Esophagus (tissue), 2 donors: Measurements from ENCODE around the gene ATG9A. TPM values are rescaled to one million over a fixed set of nuclear protein-coding genes. Genes with fewer than 3 reads are reported as not detected.

ENCODE experiments used
- H3K27ac ChIP-seq, 2 donors: one replicate each; pipeline ENCODE4 v1.5.1; 2013; ENCODE audit warnings: low read depth in 2 of 2, mild to moderate bottlenecking in 2 of 2, inconsistent platforms in 1 of 2, low read length in 1 of 2, moderate library complexity in 1 of 2
- H3K27me3 ChIP-seq, 2 donors: one replicate each; pipeline ENCODE4 v1.6.1; 2013; ENCODE audit warnings: low read length in 2 of 2, control low read depth in 1 of 2, mild to moderate bottlenecking in 1 of 2; ENCODE audit not compliant: insufficient read depth in 2 of 2, control insufficient read depth in 1 of 2
- H3K36me3 ChIP-seq, 2 donors: one replicate each; pipeline ENCODE4 v1.6.1; 2013; ENCODE audit warnings: low read length in 1 of 2; ENCODE audit not compliant: control insufficient read depth in 2 of 2, insufficient read depth in 2 of 2
- H3K4me1 ChIP-seq, 2 donors: one replicate each; pipeline ENCODE4 v1.6.1; 2013; ENCODE audit warnings: low read length in 1 of 2; ENCODE audit not compliant: control insufficient read depth in 2 of 2, insufficient read depth in 2 of 2
- H3K4me3 ChIP-seq, 2 donors: one replicate each; pipeline ENCODE4 v1.5.1; 2013; ENCODE audit warnings: low read length in 2 of 2, mild to moderate bottlenecking in 2 of 2, low read depth in 1 of 2, moderate library complexity in 1 of 2
- H3K9me3 ChIP-seq, 2 donors: one replicate each; pipeline ENCODE4 v1.6.1; 2013; ENCODE audit warnings: mild to moderate bottlenecking in 2 of 2, low read depth in 1 of 2, low read length in 1 of 2, moderate library complexity in 1 of 2; ENCODE audit not compliant: control insufficient read depth in 2 of 2, insufficient read depth in 1 of 2
- WGBS, 2 donors: extraction: QIAGEN DNeasy Blood & Tissue Kit; methylation state at CpG; one replicate each; pipeline ENCODE4 v1.1.7; 2013; 5-methylcytosine and 5-hydroxymethylcytosine counted together
- polyA plus RNA-seq, 2 donors: library from polyadenylated mRNA; stranded (reverse); fragments of 200-250 nt; gene quantifications; one replicate each; pipeline ENCODE4 v1.2.3, GENCODE V29; 2013
- donor health status: healthy with polysubstance abuse.
- donor health status: Bipolar disorder and iron deficiency.

ATG9A gene
- polyA plus RNA-seq, 2 donors = 20.8 to 28.4 TPM

DNA sequence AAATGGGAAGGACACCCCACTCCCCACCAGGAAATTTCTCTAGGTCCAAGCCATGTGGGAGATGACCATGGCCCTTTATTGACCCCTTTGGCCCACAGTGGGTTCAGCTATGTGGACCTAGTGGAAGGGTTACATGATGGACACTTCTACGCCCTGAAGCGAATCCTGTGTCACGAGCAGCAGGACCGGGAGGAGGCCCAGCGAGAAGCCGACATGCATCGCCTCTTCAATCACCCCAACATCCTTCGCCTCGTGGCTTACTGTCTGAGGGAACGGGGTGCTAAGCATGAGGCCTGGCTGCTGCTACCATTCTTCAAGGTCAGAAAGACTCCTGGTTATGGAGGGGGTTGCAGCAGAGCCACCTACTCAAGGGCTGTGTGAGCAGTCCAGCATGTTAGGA is 17.1 kb upstream of the ATG9A start:
- Histone ChIP-seq H3K27me3 (no peaks in the 10 kb centered on the region), H3K4me3 (no peak overlapping the region), H3K36me3 (peaks cover 10 to 19% of the 10 kb centered on the region in 2 donors), H3K27ac (peak overlapping the region; percentile 12 to 44), H3K9me3 (no peaks in the 10 kb centered on the region), H3K4me1 (peaks cover 13 to 36% of the 10 kb centered on the region in 2 donors)
- 92 to 93% methylated on average over 10 of the region's 10 CpGs for WGBS, 2 donors

DNA sequence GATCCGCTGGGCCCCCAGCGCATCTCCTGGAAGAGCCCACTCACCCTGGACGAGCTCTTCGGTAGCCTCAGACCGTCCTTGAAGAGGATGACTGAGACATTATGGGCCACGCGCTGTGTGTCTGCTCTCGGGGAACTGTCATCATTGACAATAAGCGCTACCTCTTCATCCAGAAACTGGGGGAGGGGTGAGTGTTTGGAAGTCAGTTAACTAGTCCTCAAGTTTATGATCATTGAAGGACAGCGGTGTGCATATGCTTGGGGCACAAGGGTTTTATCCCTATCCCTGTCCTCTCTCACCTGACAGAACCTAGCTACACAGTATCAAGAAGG is 16.4 kb upstream of the ATG9A start:
- no peaks in the 10 kb centered on the region for H3K9me3 ChIP-seq
- H3K27me3 ChIP-seq = no peaks in the 10 kb centered on the region
- peaks cover 13 to 29% of the 10 kb centered on the region in 2 donors for H3K4me1 ChIP-seq
- H3K4me3 ChIP-seq = peak overlapping the region; percentile 81 to 93
- WGBS, 2 donors = 9 to 13% methylated on average over 10 of the region's 10 CpGs
- H3K36me3 ChIP-seq = peaks cover 10 to 13% of the 10 kb centered on the region in 2 donors
- H3K27ac ChIP-seq = peak overlapping the region; percentile 91 to 96

DNA sequence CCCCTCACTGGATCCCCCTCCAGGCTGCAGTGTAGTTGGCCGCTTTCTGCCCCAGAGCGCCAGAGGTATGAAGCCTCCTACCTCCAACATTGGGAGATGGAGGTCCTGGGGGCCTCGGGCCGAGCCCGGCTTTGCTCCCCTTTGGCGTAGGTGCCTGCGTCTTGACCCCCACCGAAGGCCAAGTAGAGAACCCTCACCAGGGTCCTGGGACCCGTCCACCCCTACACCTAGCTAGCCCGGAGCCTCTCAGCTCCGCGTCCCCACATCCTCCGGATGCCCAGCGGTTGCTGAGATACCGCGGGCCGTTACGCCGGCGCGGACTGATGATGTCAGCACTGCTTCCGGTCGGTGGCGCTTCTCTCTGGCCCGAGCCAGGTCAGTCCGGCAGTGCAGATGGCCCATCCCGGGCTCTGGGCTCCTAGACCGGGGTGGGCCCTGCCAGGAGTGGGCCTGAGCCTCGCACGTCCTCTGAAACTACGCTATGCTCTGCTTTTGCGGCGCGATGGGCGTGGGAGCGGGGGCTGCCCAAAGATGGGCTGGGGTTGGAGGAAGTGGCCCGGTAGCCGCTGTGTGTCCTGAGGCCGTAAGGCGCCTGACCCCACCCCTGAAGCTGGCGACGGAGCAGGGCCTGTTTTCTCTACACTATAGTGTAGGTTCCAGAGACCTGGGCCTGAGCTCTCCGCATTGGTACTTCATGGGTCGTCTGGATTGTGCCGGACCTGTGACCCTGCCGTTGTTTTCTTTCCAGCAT is 15.9 kb upstream of the ATG9A start, which contains the start of the genes GLB1L and STK16:
Gene GLB1L, minus strand, starts transcription at position 297 of the 751 bp plus-strand sequence. CDS start 1,871 bp downstream, outside the sequence.
Gene STK16, plus strand, starts transcription at position 332 of the 751 bp plus-strand sequence. CDS start 521 bp downstream, outside the sequence.
- peaks cover 9 to 23% of the 10 kb centered on the region in 2 donors for H3K4me1 ChIP-seq

DNA sequence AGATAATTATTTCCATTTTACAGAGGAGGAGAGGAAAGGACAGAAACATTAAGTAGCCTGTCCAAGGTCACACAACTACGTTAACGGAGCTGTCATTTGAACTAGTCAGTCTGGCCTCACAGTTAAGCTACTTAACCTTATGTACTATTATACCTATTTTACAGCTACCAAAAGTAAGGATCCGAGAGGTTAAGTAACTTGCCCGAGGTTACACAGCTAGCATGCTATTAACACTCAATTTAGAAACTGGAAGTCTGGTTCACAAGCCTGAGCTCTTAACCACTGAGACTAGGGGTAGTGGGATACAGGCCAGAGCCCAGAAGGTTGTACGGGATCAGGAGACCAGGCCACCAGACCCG is 15.3 kb upstream of the ATG9A start:
- peaks cover 7 to 18% of the 10 kb centered on the region in 2 donors for H3K4me1 ChIP-seq
- no peaks in the 10 kb centered on the region for H3K27me3 ChIP-seq
- peaks cover 6 to 7% of the 10 kb centered on the region in 2 donors for H3K36me3 ChIP-seq
- 35% methylated on average over 6 of the region's 6 CpGs for WGBS, 2 donors
- H3K27ac ChIP-seq = peak overlapping the region; percentile 91 to 96
- peak overlapping the region; percentile 81 to 93 for H3K4me3 ChIP-seq
- H3K9me3 ChIP-seq = no peaks in the 10 kb centered on the region

More for the DNA sequence above, 15.9 kb upstream of the ATG9A start, which contains the start of the genes GLB1L and STK16:
- H3K9me3 ChIP-seq = no peaks in the 10 kb centered on the region
- no peaks in the 10 kb centered on the region for H3K27me3 ChIP-seq
- H3K36me3 ChIP-seq = peaks cover 7 to 10% of the 10 kb centered on the region in 2 donors
- peak within 1 kb of the TSS; percentile 81 to 93 for H3K4me3 ChIP-seq
- H3K27ac ChIP-seq = peak within 1 kb of the TSS; percentile 91 to 96
- WGBS, 2 donors = 0% methylated on average over 45 to 46 of the region's 46 CpGs

DNA sequence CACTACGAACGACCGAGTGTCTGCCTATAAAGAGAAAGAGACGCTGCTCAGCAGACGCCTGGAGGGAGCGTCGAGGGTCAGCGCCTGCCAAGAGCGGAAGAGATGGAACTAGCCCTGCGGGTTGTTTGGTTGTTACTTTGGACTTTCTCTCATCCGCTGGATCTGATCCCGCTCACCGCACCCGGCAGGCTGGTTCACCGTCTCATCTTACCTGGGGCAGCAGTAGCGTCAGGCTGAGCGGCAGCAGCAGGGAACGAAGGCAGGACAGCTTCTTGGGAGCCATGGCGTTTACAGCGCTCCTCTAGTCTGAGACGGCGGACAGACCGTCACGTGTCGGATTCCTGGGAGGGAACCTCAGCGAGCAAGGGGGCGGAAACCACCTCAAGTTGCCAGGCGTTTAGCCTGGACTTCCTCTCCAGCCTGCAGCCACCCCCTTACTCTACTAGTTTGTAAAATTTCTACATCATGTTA is 13.9 kb upstream of the ATG9A start:
- Histone ChIP-seq H3K4me1 (peaks cover 3 to 8% of the 10 kb centered on the region in 2 donors), H3K36me3 (peaks cover 6% of the 10 kb centered on the region in 2 donors), H3K9me3 (no peaks in the 10 kb centered on the region), H3K27me3 (no peaks in the 10 kb centered on the region), H3K27ac (no peak overlapping the region), H3K4me3 (no peak overlapping the region)
- WGBS, 2 donors = 36 to 46% methylated on average over 28 of the region's 28 CpGs

DNA sequence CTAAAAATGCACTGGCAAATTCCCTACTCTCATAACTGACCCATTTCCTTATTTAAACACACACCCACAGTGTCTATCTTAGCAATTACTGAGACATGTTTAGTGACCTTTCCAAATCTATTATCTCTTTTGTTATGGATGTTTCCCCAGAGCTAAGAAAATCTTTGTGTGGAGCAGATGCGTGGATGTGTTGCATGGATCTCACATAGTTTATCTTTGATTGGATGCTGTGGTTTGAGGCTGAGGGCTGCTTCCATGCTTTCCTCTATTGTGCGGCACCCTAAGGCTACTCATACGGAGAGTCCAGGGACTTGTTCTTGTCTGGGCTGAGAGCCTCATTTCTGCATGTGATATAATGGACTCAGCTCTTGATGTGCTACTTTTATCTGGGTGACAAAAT is 4.9 kb upstream of the ATG9A start:
- H3K9me3 ChIP-seq = no peaks in the 10 kb centered on the region
- H3K4me1 ChIP-seq = no peaks in the 10 kb centered on the region
- 75 to 96% methylated on average over 3 of the region's 3 CpGs for WGBS, 2 donors
- H3K27me3 ChIP-seq = no peaks in the 10 kb centered on the region
- no peak overlapping the region for H3K27ac ChIP-seq
- H3K4me3 ChIP-seq = no peak overlapping the region
- peaks cover 24 to 32% of the 10 kb centered on the region in 2 donors for H3K36me3 ChIP-seq

DNA sequence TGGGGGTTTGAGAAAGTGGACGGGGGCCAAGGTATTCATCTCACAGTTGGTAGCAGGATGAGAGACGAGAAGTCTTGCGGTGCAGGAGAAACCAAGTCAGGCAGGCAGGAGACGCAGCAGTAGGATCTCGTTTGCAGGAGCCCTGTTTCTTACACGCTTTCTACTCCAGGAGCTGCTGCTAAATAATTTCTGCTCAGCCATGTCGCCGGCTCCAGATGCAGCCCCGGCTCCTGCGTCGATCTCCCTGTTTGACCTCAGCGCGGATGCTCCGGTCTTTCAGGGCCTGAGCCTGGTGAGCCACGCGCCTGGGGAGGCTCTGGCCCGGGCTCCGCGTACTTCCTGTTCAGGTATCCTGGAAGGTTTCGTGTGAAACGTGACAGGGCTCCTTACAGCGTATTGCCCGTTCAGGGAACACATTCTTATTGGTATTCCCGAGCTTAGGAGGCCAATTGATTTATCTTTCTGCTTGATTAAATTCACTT is 664 bp upstream of the ATG9A start:
- H3K4me1 ChIP-seq = peaks cover 9 to 10% of the 10 kb centered on the region in 2 donors
- peak overlapping the region; percentile 94 to 99 for H3K27ac ChIP-seq
- 0% methylated on average over 24 of the region's 24 CpGs for WGBS, 2 donors
- H3K9me3 ChIP-seq = no peaks in the 10 kb centered on the region
- H3K4me3 ChIP-seq = peak overlapping the region; percentile 70 to 76
- peaks cover 17 to 23% of the 10 kb centered on the region in 2 donors for H3K36me3 ChIP-seq
- no peaks in the 10 kb centered on the region for H3K27me3 ChIP-seq

DNA sequence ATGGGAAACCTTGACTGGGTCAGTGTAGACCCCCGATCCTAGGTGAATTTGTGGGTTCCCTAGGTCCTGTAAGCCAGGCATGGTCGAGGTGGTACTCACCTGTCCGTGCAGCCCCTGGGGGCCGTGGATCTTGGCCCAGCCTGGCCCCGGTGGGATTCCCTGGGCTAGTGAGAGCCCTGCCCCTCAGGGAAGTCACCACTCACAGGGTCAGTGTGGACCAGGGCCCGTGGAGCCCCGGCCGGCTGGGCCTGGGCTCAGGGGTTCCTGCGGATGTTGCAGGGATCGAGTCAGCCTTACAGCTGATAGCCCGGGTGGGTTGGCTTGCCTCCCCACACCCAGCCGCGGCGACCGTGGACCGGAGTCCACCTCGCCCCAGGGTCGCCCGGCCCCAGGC is 528 bp downstream of the ATG9A start:
- no peaks in the 10 kb centered on the region for H3K27me3 ChIP-seq
- peak overlapping the region; percentile 94 to 99 for H3K27ac ChIP-seq
- H3K36me3 ChIP-seq = peaks cover 25 to 27% of the 10 kb centered on the region in 2 donors
- 1 to 2% methylated on average over 17 to 19 of the region's 19 CpGs for WGBS, 2 donors
- peaks cover 9 to 10% of the 10 kb centered on the region in 2 donors for H3K4me1 ChIP-seq
- H3K9me3 ChIP-seq = no peaks in the 10 kb centered on the region
- peak overlapping the region; percentile 76 to 85 for H3K4me3 ChIP-seq

DNA sequence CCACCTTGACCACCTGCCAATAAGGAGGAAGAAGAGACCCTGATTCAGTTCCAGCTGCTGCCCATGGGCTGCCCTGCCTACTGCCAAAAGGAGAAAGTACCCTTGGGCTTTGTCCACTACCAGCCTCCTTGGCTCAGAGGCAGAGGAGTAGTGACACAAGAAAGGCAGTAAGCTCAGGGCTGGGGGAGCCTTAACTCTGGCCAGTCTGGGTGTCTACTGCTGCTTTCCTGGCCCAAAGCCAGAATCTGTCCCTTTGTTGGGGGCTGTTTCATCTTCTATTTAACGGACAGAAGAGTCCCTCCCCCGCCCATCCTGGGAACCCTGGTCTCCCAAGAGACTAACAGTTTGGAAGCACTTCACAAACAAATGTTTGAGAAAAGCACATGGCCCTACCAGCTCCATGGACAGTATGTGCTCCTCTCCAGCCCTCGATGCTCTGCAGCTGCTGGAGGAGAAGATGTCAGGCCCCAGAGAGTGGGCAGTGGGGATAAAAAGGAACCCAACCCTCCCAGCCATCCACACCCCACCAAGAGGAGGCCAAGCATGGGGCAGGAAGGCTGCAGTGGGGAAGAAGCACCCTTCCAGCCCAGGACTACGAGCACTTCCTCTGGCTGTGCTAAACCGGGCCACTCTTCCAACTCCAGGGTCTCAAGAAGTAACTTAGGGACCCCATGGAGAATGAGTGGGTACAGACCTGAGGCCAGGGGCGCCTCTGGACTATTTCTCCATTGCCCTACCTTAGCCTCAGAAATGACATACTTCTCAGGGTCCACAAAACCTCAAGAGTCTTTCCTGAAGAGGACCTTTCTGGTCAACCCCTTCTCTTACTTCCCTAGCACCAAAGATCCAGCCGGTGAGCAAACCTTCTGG is 1.2 kb downstream of the ATG9A start:
- 39% methylated on average over 7 of the region's 7 CpGs for WGBS, 2 donors
- H3K36me3 ChIP-seq = peaks cover 22 to 30% of the 10 kb centered on the region in 2 donors

More for the DNA sequence above, 1.2 kb downstream of the ATG9A start:
- Histone ChIP-seq H3K4me3 (peak overlapping the region; percentile 76 to 85), H3K27ac (peak overlapping the region; percentile 94 to 99), H3K27me3 (no peaks in the 10 kb centered on the region), H3K9me3 (no peaks in the 10 kb centered on the region), H3K4me1 (peaks cover 9 to 10% of the 10 kb centered on the region in 2 donors)
